Measurements from ENCODE around the gene CTNNA1.
"Not testable (repeated sequence)": the region's sequence is repeated elsewhere in the genome, so short reads cannot be mapped to it uniquely, and the experiment has no call there.

The CTNNA1 gene, protein sequence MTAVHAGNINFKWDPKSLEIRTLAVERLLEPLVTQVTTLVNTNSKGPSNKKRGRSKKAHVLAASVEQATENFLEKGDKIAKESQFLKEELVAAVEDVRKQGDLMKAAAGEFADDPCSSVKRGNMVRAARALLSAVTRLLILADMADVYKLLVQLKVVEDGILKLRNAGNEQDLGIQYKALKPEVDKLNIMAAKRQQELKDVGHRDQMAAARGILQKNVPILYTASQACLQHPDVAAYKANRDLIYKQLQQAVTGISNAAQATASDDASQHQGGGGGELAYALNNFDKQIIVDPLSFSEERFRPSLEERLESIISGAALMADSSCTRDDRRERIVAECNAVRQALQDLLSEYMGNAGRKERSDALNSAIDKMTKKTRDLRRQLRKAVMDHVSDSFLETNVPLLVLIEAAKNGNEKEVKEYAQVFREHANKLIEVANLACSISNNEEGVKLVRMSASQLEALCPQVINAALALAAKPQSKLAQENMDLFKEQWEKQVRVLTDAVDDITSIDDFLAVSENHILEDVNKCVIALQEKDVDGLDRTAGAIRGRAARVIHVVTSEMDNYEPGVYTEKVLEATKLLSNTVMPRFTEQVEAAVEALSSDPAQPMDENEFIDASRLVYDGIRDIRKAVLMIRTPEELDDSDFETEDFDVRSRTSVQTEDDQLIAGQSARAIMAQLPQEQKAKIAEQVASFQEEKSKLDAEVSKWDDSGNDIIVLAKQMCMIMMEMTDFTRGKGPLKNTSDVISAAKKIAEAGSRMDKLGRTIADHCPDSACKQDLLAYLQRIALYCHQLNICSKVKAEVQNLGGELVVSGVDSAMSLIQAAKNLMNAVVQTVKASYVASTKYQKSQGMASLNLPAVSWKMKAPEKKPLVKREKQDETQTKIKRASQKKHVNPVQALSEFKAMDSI

DNA sequence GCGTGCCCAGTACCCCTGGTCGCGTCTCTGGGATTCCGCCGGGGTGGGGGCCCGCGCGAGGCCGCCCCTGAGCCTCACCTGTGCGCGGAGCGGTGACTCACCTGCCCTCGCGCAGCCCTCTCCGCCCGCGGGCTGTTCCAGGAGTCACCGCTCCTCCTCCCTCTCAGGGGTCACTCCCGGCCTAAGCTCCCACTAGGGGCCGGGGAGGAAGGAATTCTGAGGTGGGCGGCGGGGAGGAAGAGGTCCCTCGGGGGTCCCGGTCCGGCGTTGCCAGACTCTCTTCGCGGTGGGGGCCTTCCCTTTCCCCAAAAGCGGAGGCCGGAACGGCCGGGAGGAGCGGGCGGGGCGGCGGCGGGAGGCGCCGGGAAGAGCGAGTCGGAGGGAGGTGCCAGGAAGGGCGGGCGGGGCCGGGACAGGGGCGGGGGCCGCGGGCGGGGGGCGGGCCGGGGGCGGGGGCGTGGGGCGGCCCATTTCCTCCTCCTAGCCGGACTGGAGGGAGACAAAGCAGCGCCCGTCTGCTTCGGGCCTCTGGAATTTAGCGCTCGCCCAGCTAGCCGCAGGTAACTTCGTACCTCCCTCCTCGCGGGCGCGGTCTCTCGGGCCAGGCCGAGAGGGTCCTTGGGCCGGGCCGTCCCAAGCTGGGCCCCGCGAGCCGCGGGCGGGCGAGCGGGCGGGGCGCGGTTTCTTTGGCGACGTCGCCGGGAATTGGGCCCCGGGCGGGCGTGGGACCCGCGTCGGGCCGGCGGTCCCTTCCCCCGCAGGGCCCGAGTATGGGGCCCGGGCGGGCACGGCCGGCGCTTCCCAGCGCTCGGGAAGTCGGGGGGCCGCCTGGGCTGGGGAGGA is at the start of gene CTNNA1:
Gene CTNNA1 (plus strand): TSS at position 475 of the 843 bp plus-strand sequence. CDS start 28,500 bp downstream, outside the sequence.
- peak; percentile 68 for DNase-seq

DNA sequence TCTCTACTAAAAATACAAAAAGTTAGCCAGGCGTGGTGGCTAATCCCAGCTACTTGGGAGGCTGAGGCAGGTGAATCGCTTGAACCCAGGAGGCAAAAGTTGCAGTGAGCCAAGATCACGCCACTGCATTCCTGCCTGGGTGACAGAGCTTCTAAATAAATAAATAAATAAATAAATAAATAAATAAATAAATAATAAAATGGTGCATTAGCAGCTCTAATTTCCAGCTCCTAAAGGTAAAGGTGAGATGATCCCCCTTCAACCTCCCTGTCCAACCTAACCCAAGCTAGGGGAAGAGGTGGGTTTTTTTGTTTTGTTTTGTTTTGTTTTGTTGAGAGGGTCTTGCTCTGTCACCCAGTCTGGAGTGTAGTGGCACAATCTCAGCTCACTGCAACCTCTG is 49.4 kb upstream of the CTNNA1 start:
- DNase-seq = not testable (repeated sequence)

DNA sequence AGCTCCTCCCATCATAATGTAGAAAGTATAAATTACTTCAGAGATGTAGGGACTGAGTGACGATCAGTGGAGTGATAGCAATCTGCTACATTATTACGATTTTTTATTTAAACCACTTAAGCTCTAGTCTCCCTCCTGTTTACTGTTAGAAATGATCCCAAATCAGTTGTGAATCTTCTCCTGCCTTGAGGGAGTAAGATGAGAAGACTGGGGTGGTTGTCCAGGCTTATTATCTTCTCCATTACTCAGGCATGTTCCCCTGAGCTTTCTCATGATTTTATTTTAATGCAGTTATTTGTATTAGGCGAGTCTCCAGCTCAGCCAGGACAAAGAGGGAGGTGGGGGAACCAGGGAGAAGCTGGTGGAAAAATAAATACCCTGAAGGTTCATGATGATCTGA is 48.2 kb upstream of the CTNNA1 start:
- no peak for DNase-seq

DNA sequence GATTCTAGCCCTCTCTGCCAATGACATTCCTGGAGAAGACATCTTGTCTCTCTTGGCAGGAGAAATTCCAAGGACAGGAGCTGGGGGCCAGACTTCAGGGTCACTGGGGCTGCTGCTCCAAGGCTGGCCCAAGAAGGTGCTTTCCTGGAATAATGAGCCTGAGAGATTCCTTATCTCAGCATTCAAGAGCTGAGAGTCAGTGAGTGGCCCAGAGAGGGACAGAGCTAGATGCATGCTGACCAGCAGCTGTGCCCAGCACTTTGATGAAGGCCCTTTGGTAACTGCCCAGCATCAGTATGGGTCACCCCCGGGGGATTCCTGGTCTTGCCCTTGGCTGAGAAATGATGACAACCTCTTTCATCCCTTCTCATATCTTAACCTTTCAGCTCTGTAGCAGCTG is 47.7 kb upstream of the CTNNA1 start:
- no peak for DNase-seq

DNA sequence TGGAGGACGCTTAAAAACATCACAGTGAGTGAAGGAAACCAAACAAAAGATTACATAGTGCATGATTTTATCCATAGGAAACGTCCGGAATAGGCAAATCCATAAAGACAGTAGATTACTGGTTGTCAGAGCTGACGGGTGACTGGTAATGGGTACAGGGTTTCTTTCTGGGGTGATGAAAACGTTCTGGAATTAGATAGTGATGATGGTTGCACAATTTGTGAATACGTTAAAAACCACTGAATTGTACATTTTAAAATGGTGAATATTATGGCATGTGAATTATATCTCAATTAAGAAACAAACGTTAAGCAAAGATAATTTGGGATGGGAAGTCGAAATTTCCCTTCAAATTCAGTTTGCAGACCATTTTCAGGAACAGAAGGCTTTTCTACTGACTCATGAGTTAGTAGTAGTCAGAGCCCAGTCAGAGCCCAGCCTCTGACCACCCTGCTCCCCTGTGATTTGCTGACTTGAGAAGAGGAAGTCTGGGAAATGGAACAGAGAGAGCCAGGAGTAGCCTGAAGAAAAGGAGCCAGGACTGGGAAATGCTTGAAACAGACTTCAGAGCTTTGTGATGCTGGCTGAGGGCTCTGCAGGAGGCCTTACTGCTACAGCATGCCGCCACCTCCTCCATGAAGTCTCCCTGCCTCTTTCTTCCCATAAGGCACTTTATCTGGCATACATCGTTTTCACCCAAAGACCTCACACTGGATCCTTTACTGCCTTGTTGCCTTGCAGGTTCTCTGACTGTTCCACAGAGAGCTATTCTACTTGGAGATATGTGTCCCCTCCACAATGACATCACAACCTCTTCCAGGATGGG is 46.4 kb upstream of the CTNNA1 start:
- DNase-seq = no peak

DNA sequence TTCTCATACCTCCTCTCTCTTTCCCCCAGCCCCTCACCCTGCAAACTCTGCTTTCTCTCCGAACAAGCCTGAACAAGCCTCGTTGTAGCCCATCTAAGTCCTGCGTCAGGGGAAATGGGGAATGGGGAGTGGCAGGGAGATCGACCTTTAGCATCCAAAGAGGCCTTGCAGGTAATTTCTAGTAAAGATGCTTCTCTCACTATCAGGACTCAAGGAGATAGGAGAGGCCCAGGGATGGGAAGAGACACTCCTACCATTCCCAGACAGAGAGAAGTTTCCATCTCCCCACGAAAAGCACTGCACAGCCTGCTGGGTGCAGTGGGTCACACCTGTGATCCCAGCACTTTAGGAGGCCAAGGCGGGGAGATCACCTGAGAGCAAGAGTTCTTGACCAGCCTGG is 44.4 kb upstream of the CTNNA1 start:
- DNase-seq = no peak

DNA sequence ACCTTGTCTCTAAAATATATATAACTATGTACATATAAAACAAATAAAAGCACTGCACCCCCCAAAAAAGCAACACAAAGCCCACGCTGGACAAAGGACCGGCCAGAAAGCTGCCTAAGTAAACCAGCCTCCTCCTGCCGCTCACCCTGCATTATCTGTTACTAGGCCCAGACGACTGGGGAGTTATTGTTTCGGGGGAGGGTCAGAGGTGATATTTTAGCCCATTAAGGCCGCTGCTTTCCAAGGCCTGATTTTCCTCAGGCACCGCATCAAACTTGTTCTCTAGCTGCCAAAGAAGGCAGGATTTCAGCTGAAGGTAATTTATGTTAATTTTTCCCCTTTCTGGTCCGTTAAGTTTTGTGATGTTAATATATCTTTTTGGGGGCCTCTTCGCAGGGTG is 44.0 kb upstream of the CTNNA1 start:
- DNase-seq = no peak

DNA sequence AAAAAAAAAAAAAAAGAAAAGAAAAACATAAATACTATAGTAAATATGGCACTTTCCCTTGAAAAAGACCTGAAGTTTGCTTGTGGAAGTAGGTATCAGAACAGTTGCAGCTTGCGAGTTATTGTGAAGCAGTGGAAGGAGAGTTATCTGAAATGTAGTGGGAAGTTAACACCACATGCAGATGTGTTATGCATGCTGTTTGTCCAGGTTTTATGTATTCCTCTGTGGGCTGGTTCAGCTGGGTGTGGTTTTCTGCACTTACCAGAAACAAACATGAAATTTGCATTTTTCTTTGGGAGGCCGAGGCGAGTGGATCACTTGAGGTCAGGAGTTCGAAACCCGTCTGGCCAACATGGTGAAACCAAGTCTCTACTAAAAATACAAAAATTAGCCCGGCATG is 42.1 kb upstream of the CTNNA1 start:
- no peak for DNase-seq

DNA sequence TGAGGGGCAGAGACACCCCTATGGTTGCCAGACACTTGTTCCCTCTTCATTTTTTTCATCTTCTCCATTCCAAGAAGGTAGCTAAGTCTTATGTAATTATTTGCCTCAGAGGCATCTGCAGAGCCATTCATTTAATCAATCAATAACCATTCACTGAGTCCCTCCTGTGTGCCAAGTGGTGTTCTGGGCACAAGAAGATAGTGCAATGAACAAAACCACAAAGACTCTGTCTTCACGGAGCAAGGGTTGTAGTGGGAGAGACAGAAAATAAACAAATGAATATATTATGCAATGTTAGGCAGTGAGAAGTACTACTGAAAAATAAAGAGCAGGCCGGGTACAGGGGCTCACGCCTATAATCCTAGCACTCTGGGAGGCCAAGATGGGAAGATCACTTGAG is 41.4 kb upstream of the CTNNA1 start:
- DNase-seq = no peak

DNA sequence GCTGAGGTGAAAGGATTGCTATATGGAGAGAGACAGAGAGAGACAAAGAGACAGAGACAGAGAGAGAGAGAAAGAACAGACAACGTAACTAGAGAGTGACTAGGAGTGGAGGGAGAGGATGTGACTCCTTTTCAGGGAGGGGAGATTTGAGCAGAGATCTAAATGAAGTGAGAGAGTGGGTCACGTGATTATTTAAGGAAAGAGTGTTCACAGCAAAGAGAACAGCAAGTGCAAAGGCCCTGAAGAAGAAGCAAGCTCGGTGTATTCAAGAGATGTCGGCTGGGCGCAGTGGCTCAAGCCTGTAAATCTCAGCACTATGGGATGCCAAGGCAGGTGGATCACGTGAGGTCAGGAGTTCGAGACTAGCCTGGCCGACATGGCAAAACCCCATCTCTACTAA is 40.9 kb upstream of the CTNNA1 start:
- DNase-seq = no peak

DNA sequence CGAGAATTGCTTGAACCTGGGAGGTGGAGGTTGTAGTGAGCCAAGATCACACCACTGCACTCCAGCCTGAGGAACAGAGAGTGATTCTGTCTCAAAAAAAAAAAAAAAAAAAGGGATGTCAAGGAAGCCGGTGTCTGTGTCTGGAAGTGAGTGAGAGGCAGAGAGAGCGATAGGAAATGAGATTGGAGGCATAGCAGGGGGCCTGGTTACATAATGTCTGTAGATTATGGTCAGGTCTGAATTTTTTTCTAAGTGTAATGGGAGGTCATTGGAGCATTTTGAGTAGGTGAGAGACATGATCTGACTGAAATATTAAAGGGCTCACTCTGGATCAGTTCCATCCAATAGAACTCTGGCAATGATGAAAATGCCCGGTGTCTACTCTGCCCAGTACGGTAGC is 40.4 kb upstream of the CTNNA1 start:
- no peak for DNase-seq

DNA sequence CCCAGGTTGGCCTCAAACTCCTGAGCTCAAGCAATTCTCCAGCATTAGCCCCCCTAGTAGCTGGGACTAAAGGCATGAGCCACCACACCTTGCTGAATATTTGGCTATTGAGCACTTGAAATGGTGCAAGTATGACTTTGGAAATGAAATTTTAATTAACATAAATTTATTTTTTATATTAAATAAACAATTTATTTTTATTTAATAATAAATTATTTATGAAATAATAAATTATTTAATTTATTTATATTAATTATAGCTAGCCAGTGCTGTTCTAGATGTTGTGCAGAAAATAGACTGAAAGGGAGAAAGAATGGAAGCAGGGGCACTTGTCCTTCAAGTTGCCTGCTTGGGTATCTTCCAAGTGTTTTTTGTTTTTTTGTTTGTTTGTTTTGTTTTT is 40.0 kb upstream of the CTNNA1 start:
- no peak for DNase-seq

DNA sequence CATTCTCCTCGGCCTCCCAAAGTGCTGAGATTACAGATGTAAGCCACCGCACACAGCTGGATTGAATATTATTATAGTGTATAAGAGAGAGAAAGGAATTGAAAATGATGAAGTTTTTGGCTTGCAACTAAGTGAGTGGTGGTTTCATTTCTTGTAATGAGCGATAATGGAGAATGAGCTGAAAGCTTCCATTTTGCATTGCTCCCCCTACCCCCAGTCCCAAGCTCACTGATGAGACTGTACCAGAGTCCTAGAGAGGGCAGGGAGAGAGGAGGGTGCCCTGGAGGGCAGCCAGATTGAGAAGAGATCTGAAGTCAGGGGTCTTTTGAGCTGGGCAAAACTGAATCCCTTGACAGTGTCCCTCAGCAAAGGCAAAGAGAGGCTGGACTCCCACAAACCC is 38.5 kb upstream of the CTNNA1 start:
- DNase-seq = no peak

DNA sequence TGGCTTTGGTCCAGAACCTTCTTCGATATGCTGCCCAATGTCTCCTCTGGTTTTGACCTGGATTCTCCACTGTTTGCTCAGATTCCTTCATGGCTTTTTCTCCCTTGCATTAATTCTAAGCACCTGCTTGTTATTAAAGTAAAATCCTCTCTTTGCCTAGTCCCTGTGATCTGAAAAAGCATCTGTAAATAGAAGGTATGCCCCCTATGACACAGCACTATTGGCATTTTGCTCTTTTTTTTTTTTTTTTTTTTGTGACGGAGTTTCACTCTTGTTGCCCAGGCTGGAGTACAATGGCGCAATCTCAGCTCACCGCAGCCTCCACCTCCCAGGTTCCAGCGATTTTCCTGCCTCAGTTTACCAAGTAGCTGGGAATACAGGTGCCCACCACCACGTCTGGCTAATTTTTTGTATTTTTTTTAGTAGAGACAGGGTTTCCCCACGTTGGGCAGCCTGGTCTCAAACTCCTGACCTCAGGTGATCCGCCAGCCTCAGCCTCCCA is 37.2 kb upstream of the CTNNA1 start:
- not testable (repeated sequence) for DNase-seq

DNA sequence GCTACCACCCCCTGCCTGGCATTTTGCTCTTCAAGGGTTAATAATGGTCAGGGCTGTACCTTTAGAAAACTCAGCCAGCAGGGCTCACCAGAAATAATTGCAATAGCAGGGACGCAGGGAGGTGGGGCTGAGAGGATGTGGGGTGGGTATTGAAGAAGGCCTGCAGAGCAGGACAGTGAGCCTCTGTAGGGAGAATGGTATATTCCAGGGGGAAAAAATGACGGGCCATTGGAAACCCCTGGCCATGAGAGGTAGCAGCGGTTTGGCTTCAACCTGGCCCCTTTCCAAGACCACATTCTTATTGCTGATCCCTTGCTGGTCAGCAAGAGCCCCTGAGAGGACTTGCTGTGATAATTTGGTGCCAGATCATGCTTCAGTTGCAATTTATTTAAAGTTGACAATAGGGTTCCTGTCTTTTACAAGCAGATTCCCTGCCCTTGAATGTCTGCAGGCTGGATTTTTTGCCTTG is 36.7 kb upstream of the CTNNA1 start:
- peak; percentile 66 for DNase-seq

DNA sequence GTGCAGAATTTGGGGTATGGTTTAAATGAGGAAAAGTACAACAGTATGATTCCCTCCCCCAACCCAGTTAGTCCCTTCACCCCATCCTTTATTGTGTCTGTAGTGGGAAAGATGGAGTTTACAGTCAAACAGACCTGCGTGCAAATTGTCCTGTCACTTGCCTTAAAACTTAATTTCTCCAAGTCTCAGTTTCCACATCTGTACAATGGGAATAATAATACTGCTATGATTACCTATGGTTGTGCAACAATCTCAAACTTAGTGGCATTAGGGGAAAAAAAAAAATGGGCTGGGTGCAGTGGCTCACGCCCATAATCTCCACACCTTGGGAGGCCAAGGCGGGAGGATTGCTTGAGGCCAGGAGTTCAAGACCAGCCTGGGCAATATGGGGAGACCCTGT is 35.8 kb upstream of the CTNNA1 start:
- no peak for DNase-seq

DNA sequence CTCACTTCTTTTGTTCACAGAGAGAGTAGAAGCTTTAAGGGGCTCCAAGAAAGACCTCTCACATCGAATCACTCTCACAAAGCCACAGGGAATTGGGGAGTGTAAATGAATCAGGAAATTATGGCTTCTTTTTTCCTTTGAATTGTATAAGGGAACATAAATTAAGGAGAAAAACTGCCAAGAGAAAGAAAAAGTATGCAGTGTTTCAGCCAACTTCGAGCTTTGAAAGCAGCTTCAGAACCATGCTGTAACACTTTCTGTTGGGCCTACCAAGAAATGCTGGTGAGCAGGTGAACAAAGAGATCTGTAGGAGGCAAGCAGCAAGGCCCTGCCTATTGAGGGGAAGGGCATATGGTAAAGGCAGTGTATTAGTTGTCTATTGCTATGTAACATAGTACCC is 33.4 kb upstream of the CTNNA1 start:
- no peak for DNase-seq

DNA sequence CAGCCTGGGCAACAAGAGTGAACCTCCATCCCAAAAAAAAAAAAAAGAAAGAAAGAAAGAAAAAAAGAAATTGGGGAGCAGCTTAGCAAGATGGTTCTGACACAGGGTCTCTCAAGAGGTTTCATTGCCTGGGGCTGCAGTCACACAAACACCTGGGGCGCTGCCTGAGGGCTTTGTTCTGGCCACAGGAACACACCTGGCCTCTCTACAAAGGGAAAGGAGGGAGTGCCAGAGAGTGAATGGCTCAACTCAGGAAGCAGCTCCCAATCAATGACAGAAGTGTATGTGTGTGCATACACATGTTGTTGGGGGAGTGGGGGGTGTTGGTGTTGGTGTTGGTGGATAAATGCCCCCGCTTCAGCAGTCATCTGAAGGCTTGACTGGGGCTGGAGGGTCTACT is 32.4 kb upstream of the CTNNA1 start:
- DNase-seq = peak; percentile 23

DNA sequence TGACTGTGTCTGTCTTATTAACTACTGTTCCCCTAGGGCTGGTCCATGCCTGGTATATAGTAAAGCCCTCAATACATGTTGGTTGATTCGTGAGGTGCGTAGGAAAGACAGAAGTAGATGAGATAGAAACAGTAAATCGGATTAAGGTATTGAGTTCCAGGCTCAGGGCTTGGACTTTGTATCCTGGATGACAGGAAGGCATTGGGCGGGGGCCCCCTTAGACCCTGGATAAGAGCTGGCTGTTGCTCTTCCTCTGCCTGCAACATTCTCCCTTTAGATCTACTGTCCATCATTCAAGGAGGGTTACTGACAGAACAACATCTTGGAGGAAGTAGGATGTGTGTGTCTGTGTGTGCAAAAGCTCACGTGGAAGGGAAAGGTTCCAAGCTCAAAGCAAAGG is 31.2 kb upstream of the CTNNA1 start:
- no peak for DNase-seq

DNA sequence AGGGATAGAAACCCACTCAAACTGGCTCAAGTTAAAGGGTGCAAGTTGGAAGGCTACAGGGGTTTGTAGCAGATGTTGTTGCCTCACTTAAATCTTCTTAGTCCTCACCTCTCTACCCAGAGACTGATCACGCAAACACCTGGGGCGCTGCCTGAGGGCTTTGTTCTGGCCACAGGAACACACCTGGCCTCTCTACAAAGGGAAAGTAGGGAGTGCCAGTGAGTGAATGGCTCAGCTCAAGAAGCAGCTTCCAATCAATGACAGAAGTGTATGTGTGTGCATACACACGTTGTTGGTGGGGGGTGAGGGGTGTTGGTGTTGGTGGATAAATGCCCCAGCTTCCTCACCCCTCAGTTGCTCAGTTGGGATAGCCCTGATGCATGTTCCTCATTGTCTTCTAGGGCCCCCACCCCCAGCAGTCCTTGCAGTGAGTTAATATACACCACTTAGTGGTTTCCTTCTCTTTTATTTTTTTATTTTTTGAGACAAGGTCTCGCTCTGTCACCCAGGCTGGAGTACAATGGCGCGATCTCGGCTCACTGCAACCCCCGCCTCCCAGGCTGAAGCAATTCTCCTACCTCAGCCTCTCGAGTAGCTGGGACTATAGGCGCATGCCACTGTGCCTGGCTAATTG is 30.6 kb upstream of the CTNNA1 start:
- peak; percentile 72 for DNase-seq

DNA sequence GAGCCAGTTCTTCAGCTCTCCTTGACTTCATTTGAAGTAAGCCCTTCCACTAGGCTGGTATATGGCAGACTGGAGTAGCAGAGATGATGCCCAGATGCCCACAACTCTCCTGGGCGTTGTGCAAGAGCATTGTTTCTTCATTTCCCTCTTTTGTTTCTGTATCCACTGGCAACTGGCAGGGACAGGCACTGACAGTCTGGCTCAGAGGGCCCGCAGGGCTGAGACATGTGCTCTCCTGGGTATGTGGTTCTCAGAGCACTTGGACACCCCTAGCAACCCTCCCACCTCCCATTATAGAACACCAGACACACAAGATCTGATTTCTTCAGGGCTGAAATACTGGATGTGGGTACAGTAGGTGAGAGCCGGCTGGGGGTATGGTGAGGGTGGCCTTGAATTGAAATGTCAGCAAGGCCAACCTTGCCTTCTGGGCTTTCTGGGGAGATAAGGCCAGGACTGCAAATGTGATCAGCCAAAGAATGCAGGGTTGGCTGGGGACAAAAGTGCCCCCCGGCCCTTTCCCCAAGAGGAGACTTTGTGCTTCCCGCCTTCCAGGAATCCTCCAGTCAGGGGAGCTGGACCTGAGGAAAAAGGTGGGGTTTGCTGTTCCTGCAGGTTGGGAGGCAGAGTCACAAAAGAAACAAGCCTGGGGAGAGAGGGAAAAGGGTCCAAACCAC is 28.6 kb upstream of the CTNNA1 start:
- no peak for DNase-seq
